MCF 10A (cell line): Measurements from ENCODE around the gene GAL3ST2. TPM values are rescaled to one million over a fixed set of nuclear protein-coding genes. Genes with fewer than 3 reads are reported as not detected.
"Not testable (repeated sequence)": the region's sequence is repeated elsewhere in the genome, so short reads cannot be mapped to it uniquely, and the experiment has no call there.

Experiments
- BruUV-seq: library from RNA; stranded (reverse); fragments of 400-500 nt; replicated peaks from 2 replicates; lab custom pipeline; 2021; lab: Mats Ljungman, UMichigan
- CTCF ChIA-PET: fragments of 300-600 bp; sonication (Branson Sonifier 250); formaldehyde crosslinking; extraction: SDS; loops from one replicate; lab custom pipeline; 2021; ENCODE audit warnings: antibody characterized with exemption, inconsistent platforms; lab: Yijun Ruan, JAX
- POLR2A ChIA-PET: fragments of 300-600, 350-650 bp; sonication (Branson Sonifier 250); formaldehyde crosslinking; extraction: SDS; loops from one replicate; lab custom pipeline; 2020; ENCODE audit warnings: antibody characterized with exemption, inconsistent platforms; lab: Yijun Ruan, JAX
- DNase-seq: peaks from one replicate; pipeline ENCODE4 v3.0.0-alpha.2; 2018; ENCODE audit not compliant: unreplicated experiment
- H3K27ac Mint-ChIP-seq: one replicate; pipeline ENCODE4 v1.8.0; 2022; ENCODE audit warnings: mild to moderate bottlenecking, low read depth, mixed read lengths; ENCODE audit not compliant: unreplicated experiment
- H3K27me3 Mint-ChIP-seq: one replicate; pipeline ENCODE4 v1.8.0; 2022; ENCODE audit warnings: mixed read lengths; ENCODE audit not compliant: insufficient read depth, unreplicated experiment
- H3K36me3 Mint-ChIP-seq: one replicate; pipeline ENCODE4 v1.8.0; 2022; ENCODE audit warnings: mild to moderate bottlenecking, moderate library complexity, mixed read lengths; ENCODE audit not compliant: insufficient read depth, unreplicated experiment
- H3K4me1 Mint-ChIP-seq: one replicate; pipeline ENCODE4 v1.8.0; 2022; ENCODE audit warnings: mixed read lengths; ENCODE audit not compliant: insufficient read depth, unreplicated experiment
- H3K4me3 Mint-ChIP-seq: one replicate; pipeline ENCODE4 v1.8.0; 2022; ENCODE audit warnings: mild to moderate bottlenecking, moderate library complexity, mixed read lengths; ENCODE audit not compliant: unreplicated experiment
- H3K9me3 Mint-ChIP-seq: one replicate; pipeline ENCODE4 v1.8.0; 2022; ENCODE audit warnings: mixed read lengths; ENCODE audit not compliant: unreplicated experiment
- intact Hi-C: fragments of 100-400 bp; cut with micrococcal nuclease; formaldehyde crosslinking; loops from 2 replicates; pipeline ENCODE4 v1.14.1; 2022
- total RNA-seq: library from RNA; stranded (reverse); gene quantifications from 2 replicates; pipeline ENCODE4 v1.2.3, GENCODE V29; 2022
- TF ChIP-seq, protein P1 (sequence below): fragments of 200-600 bp; IDR thresholded peaks from one replicate; pipeline ENCODE4 v1.8.0; 2022; ENCODE audit warnings: antibody characterized with exemption, mild to moderate bottlenecking; ENCODE audit not compliant: unreplicated experiment

Gene GAL3ST2
- total RNA-seq, 1 experiment from 2014 or later = not detected

DNA sequence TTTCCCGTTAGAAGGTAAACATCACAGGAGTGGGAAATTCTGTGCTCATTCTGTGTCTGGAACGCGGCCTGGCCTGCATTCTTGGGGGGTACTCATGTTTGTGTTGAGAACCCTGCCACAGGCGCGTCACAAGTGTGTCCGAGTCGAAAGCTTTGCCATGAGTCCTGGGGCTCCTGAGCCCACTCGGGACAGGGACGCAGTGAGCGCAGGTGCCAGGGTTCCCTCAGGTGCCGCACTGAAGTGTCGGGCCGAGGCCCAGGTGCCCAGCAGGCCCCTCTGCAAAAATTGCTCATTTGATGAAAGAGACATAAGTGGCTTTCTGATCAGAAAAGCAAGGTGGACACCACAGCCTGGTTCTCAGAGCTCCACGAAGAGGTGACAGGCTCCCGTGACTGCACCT is 37.4 kb upstream of the GAL3ST2 start:
- ChIA-PET POLR2A (interaction anchor here (1.7 kb wide), 1 partner anchor 53 kb away, joined by 4 read pairs; the partner anchor contains the start of gene DTYMK), CTCF (interaction anchor here (0.7 kb wide), 1 partner anchor 22 kb away, joined by 4 read pairs; no protein-coding TSS in a partner anchor)
- H3K9me3 Mint-ChIP-seq = no peaks in the 10 kb centered on the region
- peaks cover 15% of the 10 kb centered on the region for H3K4me1 Mint-ChIP-seq
- no peak overlapping the region for H3K27ac Mint-ChIP-seq
- no peak overlapping the region for H3K4me3 Mint-ChIP-seq
- no peaks in the 10 kb centered on the region for H3K27me3 Mint-ChIP-seq
- TF ChIP-seq, protein P1, sequence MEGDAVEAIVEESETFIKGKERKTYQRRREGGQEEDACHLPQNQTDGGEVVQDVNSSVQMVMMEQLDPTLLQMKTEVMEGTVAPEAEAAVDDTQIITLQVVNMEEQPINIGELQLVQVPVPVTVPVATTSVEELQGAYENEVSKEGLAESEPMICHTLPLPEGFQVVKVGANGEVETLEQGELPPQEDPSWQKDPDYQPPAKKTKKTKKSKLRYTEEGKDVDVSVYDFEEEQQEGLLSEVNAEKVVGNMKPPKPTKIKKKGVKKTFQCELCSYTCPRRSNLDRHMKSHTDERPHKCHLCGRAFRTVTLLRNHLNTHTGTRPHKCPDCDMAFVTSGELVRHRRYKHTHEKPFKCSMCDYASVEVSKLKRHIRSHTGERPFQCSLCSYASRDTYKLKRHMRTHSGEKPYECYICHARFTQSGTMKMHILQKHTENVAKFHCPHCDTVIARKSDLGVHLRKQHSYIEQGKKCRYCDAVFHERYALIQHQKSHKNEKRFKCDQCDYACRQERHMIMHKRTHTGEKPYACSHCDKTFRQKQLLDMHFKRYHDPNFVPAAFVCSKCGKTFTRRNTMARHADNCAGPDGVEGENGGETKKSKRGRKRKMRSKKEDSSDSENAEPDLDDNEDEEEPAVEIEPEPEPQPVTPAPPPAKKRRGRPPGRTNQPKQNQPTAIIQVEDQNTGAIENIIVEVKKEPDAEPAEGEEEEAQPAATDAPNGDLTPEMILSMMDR = no peak
- BruUV-seq = no TSS peak
- intact Hi-C loops = no loop called here
- no peak for DNase-seq
- H3K36me3 Mint-ChIP-seq = peaks cover 22% of the 10 kb centered on the region

DNA sequence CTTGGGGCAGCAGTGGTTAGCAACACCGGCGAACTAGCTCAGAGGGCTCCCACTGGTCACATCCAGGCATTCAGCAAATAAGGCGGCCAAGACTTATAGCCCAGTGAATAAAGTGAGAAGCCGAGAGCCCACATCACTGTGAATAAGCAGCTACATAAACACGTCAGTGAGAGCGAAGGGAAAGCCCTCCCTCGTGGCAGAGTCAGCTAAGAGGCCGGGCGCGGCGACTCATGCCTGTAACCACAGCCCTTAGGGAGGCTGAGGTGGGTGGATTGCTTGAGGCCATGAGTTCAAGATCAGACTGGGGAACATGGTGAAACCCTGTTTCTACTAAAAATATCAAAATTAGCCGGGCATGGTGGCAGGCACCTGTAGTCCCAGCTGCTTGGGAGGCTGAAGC is 37.0 kb upstream of the GAL3ST2 start:
- POLR2A ChIA-PET = interaction anchor here (1.3 to 1.7 kb wide), 2 partner anchors 10 to 53 kb away, joined by 3 to 4 read pairs; partner anchors contain the start of gene DTYMK
- H3K9me3 Mint-ChIP-seq = no peaks in the 10 kb centered on the region
- TF ChIP-seq, protein P1 = no peak
- no peak overlapping the region for H3K4me3 Mint-ChIP-seq
- BruUV-seq = no TSS peak
- intact Hi-C loops = no loop called here
- peaks cover 22% of the 10 kb centered on the region for H3K36me3 Mint-ChIP-seq
- no peaks in the 10 kb centered on the region for H3K27me3 Mint-ChIP-seq
- CTCF ChIA-PET = interaction anchor here (1.0 kb wide), 1 partner anchor 139 kb away, joined by 6 read pairs; no protein-coding TSS in a partner anchor
- peaks cover 15% of the 10 kb centered on the region for H3K4me1 Mint-ChIP-seq
- DNase-seq = no peak
- no peak overlapping the region for H3K27ac Mint-ChIP-seq

- TF ChIP-seq, protein P1 = no peak
- peaks cover 15% of the 10 kb centered on the region for H3K4me1 Mint-ChIP-seq
- ChIA-PET POLR2A (no interaction called here), CTCF (interaction anchor here (1.0 kb wide), 1 partner anchor 137 kb away, joined by 4 read pairs; no protein-coding TSS in a partner anchor)
- no peaks in the 10 kb centered on the region for H3K27me3 Mint-ChIP-seq
- H3K36me3 Mint-ChIP-seq = peaks cover 25% of the 10 kb centered on the region
- no TSS peak for BruUV-seq
- H3K9me3 Mint-ChIP-seq = peaks cover 4% of the 10 kb centered on the region
- H3K4me3 Mint-ChIP-seq = no peak overlapping the region
- H3K27ac Mint-ChIP-seq = no peak overlapping the region
- intact Hi-C loops = no loop called here
- peak; percentile 84 for DNase-seq
These were observed 35.6 kb upstream of the GAL3ST2 start for GRCh38 chr2:241741016-241741415.

DNA sequence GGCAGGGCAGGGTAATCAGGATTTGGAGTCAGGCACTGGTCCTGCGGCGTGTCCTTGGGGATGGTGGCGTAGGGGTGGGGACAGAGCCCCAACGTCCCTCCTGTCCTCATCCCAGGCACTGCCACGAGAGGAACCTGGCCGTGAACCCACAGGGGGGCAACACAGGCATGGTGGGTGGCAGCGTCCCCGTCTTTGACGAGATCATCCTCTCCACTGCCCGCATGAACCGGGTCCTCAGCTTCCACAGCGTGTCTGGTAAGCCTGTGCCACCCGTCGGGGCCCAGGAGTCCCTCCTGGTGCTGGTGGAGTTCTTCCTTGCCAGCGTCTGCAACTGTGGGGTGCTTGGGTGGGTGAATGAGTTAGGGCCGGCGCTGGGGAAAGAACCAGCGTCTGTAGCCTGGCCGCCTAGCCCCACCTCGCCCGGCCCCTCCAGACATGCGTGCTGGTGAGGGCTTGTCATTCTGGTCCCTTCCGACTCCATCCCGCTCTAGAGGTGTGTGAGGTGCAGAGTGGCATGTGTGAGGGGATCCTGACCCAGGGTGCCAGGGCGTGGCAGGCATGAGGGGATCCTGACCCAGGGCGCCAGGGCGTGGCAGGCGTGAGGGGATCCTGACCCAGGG is 34.2 kb upstream of the GAL3ST2 start:
- peaks cover 8% of the 10 kb centered on the region for H3K9me3 Mint-ChIP-seq
- CTCF ChIA-PET = no interaction called here
- peaks cover 32% of the 10 kb centered on the region for H3K36me3 Mint-ChIP-seq
- no peak overlapping the region for H3K27ac Mint-ChIP-seq
- TF ChIP-seq, protein P1 = no peak
- no peak overlapping the region for H3K4me3 Mint-ChIP-seq
- intact Hi-C loops = no loop called here
- H3K4me1 Mint-ChIP-seq = peaks cover 9% of the 10 kb centered on the region
- DNase-seq = no peak
- POLR2A ChIA-PET = no interaction called here
- H3K27me3 Mint-ChIP-seq = no peaks in the 10 kb centered on the region
- no TSS peak for BruUV-seq

GRCh38 chr2:241743008-241743407 is 33.6 kb upstream of the GAL3ST2 start:
- H3K4me1 Mint-ChIP-seq, H3K4me3 Mint-ChIP-seq, BruUV-seq, H3K27me3 Mint-ChIP-seq, CTCF ChIA-PET, POLR2A ChIA-PET, H3K27ac Mint-ChIP-seq, intact Hi-C loops, H3K9me3 Mint-ChIP-seq, DNase-seq: not testable (repeated sequence)
- peaks cover 35% of the 10 kb centered on the region for H3K36me3 Mint-ChIP-seq
